Astrocyte (in vitro differentiated cells and primary cell): ENCODE results near the gene TBX21. TPM values are rescaled to one million over a fixed set of nuclear protein-coding genes. Genes with fewer than 3 reads are reported as not detected.

Experiments used
- DNase-seq: peaks from one replicate; pipeline ENCODE4 v3.0.0-alpha.2; 2010; ENCODE audit warnings: low read depth
- FAIRE-seq: peaks from 2 replicates; lab custom pipeline; 2011; peaks lifted over from hg19 to GRCh38; lab: Jason Lieb, UNC
- H2AFZ ChIP-seq: 2 replicates; pipeline ENCODE4 v1.6.0; 2012; ENCODE audit warnings: low read depth, low read length, inconsistent platforms
- H3K27ac ChIP-seq: 2 replicates; pipeline ENCODE4 v1.5.1; 2011; ENCODE audit warnings: low read depth, low read length, inconsistent platforms
- H3K27me3 ChIP-seq: 2 replicates; pipeline ENCODE4 v1.6.0; 2011; ENCODE audit warnings: low read length, inconsistent platforms; ENCODE audit not compliant: insufficient read depth
- H3K36me3 ChIP-seq: 2 replicates; pipeline ENCODE4 v1.5.1; 2011; ENCODE audit warnings: low read length, inconsistent platforms; ENCODE audit not compliant: insufficient read depth
- H3K4me1 ChIP-seq: 2 replicates; pipeline ENCODE4 v1.5.1; 2011; ENCODE audit warnings: low read length, inconsistent platforms; ENCODE audit not compliant: insufficient read depth
- H3K4me2 ChIP-seq: 2 replicates; pipeline ENCODE4 v1.6.0; 2012; ENCODE audit warnings: low read length, inconsistent platforms
- H3K4me3 ChIP-seq: 2 replicates; pipeline ENCODE4 v1.5.1; 2011; ENCODE audit warnings: low read depth, mild to moderate bottlenecking, low read length, inconsistent platforms; ENCODE audit not compliant: insufficient read depth
- H3K79me2 ChIP-seq: 2 replicates; pipeline ENCODE4 v1.6.0; 2012; ENCODE audit warnings: mild to moderate bottlenecking, low read length, inconsistent platforms; ENCODE audit not compliant: insufficient read depth
- H3K9ac ChIP-seq: 2 replicates; pipeline ENCODE4 v1.6.0; 2012; ENCODE audit warnings: mild to moderate bottlenecking, low read length, inconsistent platforms
- H3K9me3 ChIP-seq: 2 replicates; pipeline ENCODE4 v1.5.1; 2012; ENCODE audit warnings: low read depth, mild to moderate bottlenecking, low read length, inconsistent platforms; ENCODE audit not compliant: insufficient read depth
- H4K20me1 ChIP-seq: 2 replicates; pipeline ENCODE4 v1.6.0; 2012; ENCODE audit warnings: low read length, inconsistent platforms; ENCODE audit not compliant: insufficient read depth
- H3K27ac Mint-ChIP-seq: one replicate; pipeline ENCODE4 v1.8.0; 2021; ENCODE audit warnings: mild to moderate bottlenecking, mixed read lengths; ENCODE audit not compliant: unreplicated experiment
- H3K27me3 Mint-ChIP-seq: one replicate; pipeline ENCODE4 v1.8.0; 2021; ENCODE audit warnings: low read depth, mixed read lengths; ENCODE audit not compliant: unreplicated experiment
- H3K36me3 Mint-ChIP-seq: one replicate; pipeline ENCODE4 v1.8.0; 2021; ENCODE audit warnings: low read depth, mixed read lengths; ENCODE audit not compliant: unreplicated experiment
- H3K4me1 Mint-ChIP-seq: one replicate; pipeline ENCODE4 v1.8.0; 2021; ENCODE audit warnings: low read depth, mixed read lengths; ENCODE audit not compliant: unreplicated experiment
- H3K4me3 Mint-ChIP-seq: one replicate; pipeline ENCODE4 v1.8.0; 2021; ENCODE audit warnings: mild to moderate bottlenecking, moderate library complexity, mixed read lengths; ENCODE audit not compliant: unreplicated experiment
- H3K9me3 Mint-ChIP-seq: one replicate; pipeline ENCODE4 v1.8.0; 2021; ENCODE audit warnings: mild to moderate bottlenecking, mixed read lengths; ENCODE audit not compliant: unreplicated experiment
- CTCF ChIP-seq: IDR thresholded peaks from 2 replicates; pipeline ENCODE4 v1.5.1; 2011; ENCODE audit warnings: low read depth, mild to moderate bottlenecking, inconsistent platforms, low read length, moderate library complexity; ENCODE audit not compliant: insufficient read depth
- total RNA-seq: library from RNA; stranded (reverse); gene quantifications from 2 replicates; pipeline ENCODE4 v1.2.1, GENCODE V29; 2021

TBX21 gene
- total RNA-seq, 1 donor from 2014 or later = not detected

GRCh38 chr17:47792979-47793378, 59.9 kb downstream of the TBX21 start:
- H3K36me3 ChIP-seq = no peaks in the 10 kb centered on the region
- H3K36me3 Mint-ChIP-seq = no peaks in the 10 kb centered on the region
- H3K9me3 ChIP-seq = no peaks in the 10 kb centered on the region
- no peaks in the 10 kb centered on the region for H3K4me1 Mint-ChIP-seq
- H3K4me3 ChIP-seq = no peak overlapping the region
- H3K4me3 Mint-ChIP-seq = no peak overlapping the region
- no peak for TF ChIP-seq CTCF
- H3K9me3 Mint-ChIP-seq = peaks cover 3% of the 10 kb centered on the region
- FAIRE-seq (no peak), DNase-seq (no peak)
- H3K9ac ChIP-seq = no peak overlapping the region
- no peaks in the 10 kb centered on the region for H4K20me1 ChIP-seq
- no peaks in the 10 kb centered on the region for H3K79me2 ChIP-seq
- H3K27me3 ChIP-seq = peaks cover 56% of the 10 kb centered on the region
- no peak overlapping the region for H3K27ac ChIP-seq
- peaks cover 6% of the 10 kb centered on the region for H3K4me1 ChIP-seq
- H3K27me3 Mint-ChIP-seq = peaks cover 64% of the 10 kb centered on the region
- no peak overlapping the region for H2AFZ ChIP-seq
- no peak overlapping the region for H3K27ac Mint-ChIP-seq
- no peak overlapping the region for H3K4me2 ChIP-seq

Other genes with a start within 250 kb of the TBX21 start
- gene NPEPPS, start 202.1 kb upstream of the TBX21 start, total RNA-seq = 112 and 143 TPM in 2 replicates
- gene KPNB1, start 83.3 kb upstream of the TBX21 start, total RNA-seq = 467 and 491 TPM in 2 replicates
- 26.7 and 28.2 TPM in 2 replicates for gene TBKBP1, start 39.1 kb upstream of the TBX21 start, total RNA-seq
- 20.7 and 21.4 TPM in 2 replicates for gene OSBPL7, start 88.6 kb downstream of the TBX21 start, total RNA-seq
- 29.8 and 33.2 TPM in 2 replicates for gene MRPL10, start 98.3 kb downstream of the TBX21 start, total RNA-seq
- gene LRRC46, start 98.4 kb downstream of the TBX21 start, total RNA-seq = 0.30 and 0.62 TPM in 2 replicates
- 17.5 and 19.4 TPM in 2 replicates for gene SCRN2, start 108.0 kb downstream of the TBX21 start, total RNA-seq
- gene SP6, start 117.9 kb downstream of the TBX21 start, total RNA-seq = 1.3 and 1.6 TPM in 2 replicates
- 12.1 and 13.0 TPM in 2 replicates for gene SP2, start 163.0 kb downstream of the TBX21 start, total RNA-seq
- gene PNPO, start 208.3 kb downstream of the TBX21 start, total RNA-seq = 12.0 and 14.1 TPM in 2 replicates
- gene PRR15L, start 224.6 kb downstream of the TBX21 start, total RNA-seq = not detected in 2 replicates
- gene CDK5RAP3, start 237.9 kb downstream of the TBX21 start, total RNA-seq = 59.1 and 62.8 TPM in 2 replicates